IMR-90 (cell line): ENCODE measurements around the gene STRADA. TPM values are rescaled to one million over a fixed set of nuclear protein-coding genes. Genes with fewer than 3 reads are reported as not detected.

Source experiments
- ATAC-seq: fragments of 200-7000 bp; cut with Tn5 transposase; 2 replicates; pipeline ENCODE4 v1.9.1; 2020; ENCODE audit warnings: low read depth, mild to moderate bottlenecking, moderate library complexity
- BruUV-seq: library from RNA; stranded (reverse); fragments of 400-500 nt; replicated peaks from 2 replicates; lab custom pipeline; 2021; lab: Mats Ljungman, UMichigan
- CTCF ChIA-PET: fragments of 300-600 bp; formaldehyde crosslinking; extraction: SDS; loops from one replicate; lab custom pipeline; 2021; ENCODE audit warnings: antibody characterized with exemption; lab: Yijun Ruan, JAX
- POLR2A ChIA-PET: fragments of 300-600 bp; sonication (Branson Sonifier 250); formaldehyde crosslinking; loops from one replicate; lab custom pipeline; 2022; ENCODE audit warnings: antibody characterized with exemption; ENCODE audit not compliant: unreplicated experiment; lab: Charles Lee
- DNase-seq: peaks from one replicate; pipeline ENCODE4 v3.0.0; 2013
- H2AFZ ChIP-seq: replicated peaks from 2 replicates; pipeline ENCODE3; 2013; ENCODE audit warnings: low read length, mild to moderate bottlenecking; ENCODE audit not compliant: poor library complexity
- H2AK5ac ChIP-seq: 2 replicates; pipeline ENCODE4 v1.6.1; 2013; ENCODE audit warnings: low read depth, low read length, inconsistent platforms
- H2AK9ac ChIP-seq: replicated peaks from 2 replicates; pipeline ENCODE3; 2013; ENCODE audit warnings: mild to moderate bottlenecking, low read depth, low read length, moderate library complexity; ENCODE audit not compliant: poor library complexity
- H2BK120ac ChIP-seq: 2 replicates; pipeline ENCODE4 v1.6.1; 2013; ENCODE audit warnings: low read depth, low read length, inconsistent platforms
- H2BK15ac ChIP-seq: 3 replicates; pipeline ENCODE4 v1.6.1; 2013; ENCODE audit warnings: low read depth, low read length, inconsistent platforms
- H2BK20ac ChIP-seq: 2 replicates; pipeline ENCODE4 v1.6.1; 2013; ENCODE audit warnings: low read depth, mild to moderate bottlenecking, inconsistent platforms, low read length, moderate library complexity
- H2BK5ac ChIP-seq: 2 replicates; pipeline ENCODE4 v1.6.1; 2013; ENCODE audit warnings: mild to moderate bottlenecking, low read depth, low read length, inconsistent platforms; ENCODE audit not compliant: poor library complexity, severe bottlenecking
- H3K14ac ChIP-seq: replicated peaks from 2 replicates; pipeline ENCODE4 v1.6.1; 2013; ENCODE audit warnings: low read depth, low read length, inconsistent platforms
- H3K18ac ChIP-seq: 2 replicates; pipeline ENCODE4 v1.6.1; 2013; ENCODE audit warnings: low read depth, low read length, control low read depth
- H3K23ac ChIP-seq: 2 replicates; pipeline ENCODE4 v1.6.1; 2013; ENCODE audit warnings: low read depth, low read length, inconsistent platforms
- H3K27ac ChIP-seq: 2 replicates; pipeline ENCODE4 v1.5.1; 2013; ENCODE audit warnings: mild to moderate bottlenecking, control low read depth, low read length; ENCODE audit not compliant: insufficient read depth
- H3K27me3 ChIP-seq: 2 replicates; pipeline ENCODE4 v1.6.1; 2013; ENCODE audit warnings: low read length; ENCODE audit not compliant: control insufficient read depth, insufficient read depth
- H3K36me3 ChIP-seq: 2 replicates; pipeline ENCODE4 v1.6.1; 2013; ENCODE audit warnings: low read length, mixed read lengths; ENCODE audit not compliant: control insufficient read depth, insufficient read depth
- H3K4ac ChIP-seq: 2 replicates; pipeline ENCODE4 v1.6.1; 2013; ENCODE audit warnings: low read depth, low read length, inconsistent platforms
- H3K4me1 ChIP-seq: 2 replicates; pipeline ENCODE4 v1.6.1; 2013; ENCODE audit warnings: low read length, mixed read lengths; ENCODE audit not compliant: control insufficient read depth, insufficient read depth
- H3K4me2 ChIP-seq: 2 replicates; pipeline ENCODE4 v1.6.1; 2013; ENCODE audit warnings: low read depth, mild to moderate bottlenecking, control low read depth, low read length, moderate library complexity
- H3K4me3 ChIP-seq: 2 replicates; pipeline ENCODE4 v1.5.1; 2013; ENCODE audit warnings: low read depth, mild to moderate bottlenecking, control low read depth, low read length, moderate library complexity; ENCODE audit not compliant: insufficient read depth
- H3K56ac ChIP-seq: 2 replicates; pipeline ENCODE4 v1.6.1; 2013; ENCODE audit warnings: low read length, inconsistent platforms; ENCODE audit not compliant: insufficient read depth; ENCODE audit errors: extremely low read depth
- H3K79me1 ChIP-seq, 2 experiments: 2 replicates each; pipeline ENCODE4 v1.6.1; 2013; ENCODE audit warnings: low read length in 2 of 2, inconsistent platforms in 1 of 2, low read depth in 1 of 2
- H3K9ac ChIP-seq: 2 replicates; pipeline ENCODE4 v1.6.1; 2013; ENCODE audit warnings: low read depth, low read length, control low read depth
- H3K9me1 ChIP-seq: 2 replicates; pipeline ENCODE4 v1.6.1; 2013; ENCODE audit warnings: low read length, inconsistent platforms; ENCODE audit not compliant: insufficient read depth
- H3K9me3 ChIP-seq: 2 replicates; pipeline ENCODE4 v1.6.1; 2013; ENCODE audit warnings: low read length; ENCODE audit not compliant: control insufficient read depth, insufficient read depth
- H4K20me1 ChIP-seq: 2 replicates; pipeline ENCODE4 v1.6.1; 2013; ENCODE audit warnings: low read length, inconsistent platforms; ENCODE audit not compliant: insufficient read depth
- H4K5ac ChIP-seq: 2 replicates; pipeline ENCODE4 v1.6.1; 2013; ENCODE audit warnings: mild to moderate bottlenecking, low read depth, low read length, control low read depth
- H4K8ac ChIP-seq, 2 experiments: 2 replicates each; pipeline ENCODE4 v1.6.1; 2013; ENCODE audit warnings: low read depth in 2 of 2, low read length in 2 of 2, control low read depth in 1 of 2, inconsistent platforms in 1 of 2
- H4K91ac ChIP-seq: 2 replicates; pipeline ENCODE4 v1.6.1; 2013; ENCODE audit warnings: low read depth, low read length, inconsistent platforms; ENCODE audit not compliant: insufficient read depth
- BHLHE40 ChIP-seq: fragments of 150-350 bp; IDR thresholded peaks from 2 replicates; pipeline ENCODE4 v1.6.1; 2016; ENCODE audit warnings: mild to moderate bottlenecking, low read depth, low read length
- CEBPB ChIP-seq: IDR thresholded peaks from 2 replicates; pipeline ENCODE4 v1.6.1; 2012; ENCODE audit warnings: low read depth, low read length, improper control_type of control experiment
- CHD1 ChIP-seq: IDR thresholded peaks from 2 replicates; pipeline ENCODE4 v1.6.1; 2012; ENCODE audit warnings: low read depth, low read length, improper control_type of control experiment
- CTCF ChIP-seq: conservative IDR thresholded peaks from 2 replicates; pipeline ENCODE4 v1.5.1; 2012; ENCODE audit warnings: mild to moderate bottlenecking, low read depth, low read length, improper control_type of control experiment
- ELK1 ChIP-seq: fragments of 150-350 bp; IDR thresholded peaks from 2 replicates; pipeline ENCODE4 v1.6.1; 2016; ENCODE audit warnings: low read depth, mild to moderate bottlenecking, low read length, moderate library complexity, borderline replicate concordance
- FOS ChIP-seq: fragments of 150-350 bp; IDR thresholded peaks from 2 replicates; pipeline ENCODE4 v1.6.1; 2016; ENCODE audit warnings: low read depth, low read length
- MAFK ChIP-seq: IDR thresholded peaks from 2 replicates; pipeline ENCODE4 v1.6.1; 2012; ENCODE audit warnings: low read depth, low read length, improper control_type of control experiment
- MAZ ChIP-seq: IDR thresholded peaks from 2 replicates; pipeline ENCODE4 v1.6.1; 2012; ENCODE audit warnings: low read depth, mild to moderate bottlenecking, low read length, improper control_type of control experiment, moderate library complexity, borderline replicate concordance
- MXI1 ChIP-seq: IDR thresholded peaks from 2 replicates; pipeline ENCODE4 v1.6.1; 2012; ENCODE audit warnings: low read depth, mild to moderate bottlenecking, low read length, moderate library complexity, borderline replicate concordance
- NFE2L2 ChIP-seq: fragments of 150-350 bp; IDR thresholded peaks from 2 replicates; pipeline ENCODE4 v1.6.1; 2016; ENCODE audit warnings: low read depth, mild to moderate bottlenecking, low read length
- POLR2A ChIP-seq: IDR thresholded peaks from 2 replicates; pipeline ENCODE4 v1.6.1; 2012; ENCODE audit warnings: mild to moderate bottlenecking, low read depth, low read length
- RAD21 ChIP-seq: IDR thresholded peaks from 2 replicates; pipeline ENCODE4 v1.6.1; 2012; ENCODE audit warnings: low read length, improper control_type of control experiment
- RCOR1 ChIP-seq: IDR thresholded peaks from 2 replicates; pipeline ENCODE4 v1.6.1; 2012; ENCODE audit warnings: mild to moderate bottlenecking, low read length, improper control_type of control experiment; ENCODE audit not compliant: insufficient replicate concordance
- RFX5 ChIP-seq: IDR thresholded peaks from 2 replicates; pipeline ENCODE4 v1.8.0; 2012; ENCODE audit warnings: low read depth, mild to moderate bottlenecking, low read length, moderate library complexity
- SMC3 ChIP-seq: fragments of 150-350 bp; IDR thresholded peaks from 2 replicates; pipeline ENCODE4 v1.6.1; 2016; ENCODE audit warnings: low read depth, mild to moderate bottlenecking, antibody characterized with exemption, low read length, moderate library complexity
- USF2 ChIP-seq: fragments of 150-350 bp; IDR thresholded peaks from 2 replicates; pipeline ENCODE4 v1.6.1; 2017; ENCODE audit warnings: mild to moderate bottlenecking, antibody characterized with exemption, low read length, low read depth
- WGBS, 2 experiments: methylation state at CpG; one replicate each; pipeline versions ENCODE4 v1.1.5 to v1.1.7; 2013; ENCODE audit warnings: missing lambda C conversion rate in 2 of 2; ENCODE audit not compliant: insufficient read length in 1 of 2; ENCODE audit errors: extremely low coverage in 2 of 2; 5-methylcytosine and 5-hydroxymethylcytosine counted together
- dilution Hi-C: fragments of 300-500 bp; cut with HindIII; formaldehyde crosslinking; loops from one replicate; pipeline ENCODE4 v1.14.3; 2018; ENCODE audit warnings: low sequenced_read_pairs; ENCODE audit not compliant: unreplicated experiment
- in situ Hi-C: fragments of 300-500 bp; cut with MboI; formaldehyde crosslinking; loops from 3 replicates; pipeline ENCODE4 v1.14.3; 2019; ENCODE audit warnings: low sequenced_read_pairs, inconsistent platforms, mixed read lengths
- intact Hi-C: fragments of 100-400 bp; cut with micrococcal nuclease; formaldehyde crosslinking; loops from 2 replicates; pipeline ENCODE4 v1.10.0; 2022
- polyA plus RNA-seq, 3 experiments: library from polyadenylated mRNA; depleted of rRNA; stranded (reverse); fragments of >200 nt; gene quantifications; 2 replicates each; pipeline ENCODE4 v1.2.3, GENCODE V29; 2012; ENCODE audit warnings: low replicate concordance in 1 of 3
- total RNA-seq: library from RNA; depleted of rRNA; stranded (reverse); fragments of >200 nt; gene quantifications from 2 replicates; pipeline ENCODE4 v1.2.3, GENCODE V29; 2012

STRADA gene
- total and polyA plus RNA-seq, 2 of the 4 experiments (the other 2 are of a cell fraction), result 19.9 to 30.9 TPM

GRCh38 chr17:63751806-63752205 is 10.2 kb upstream of the STRADA start:
- no peak for DNase-seq
- Histone ChIP-seq H3K18ac (no peak overlapping the region), H3K27me3 (no peaks in the 10 kb centered on the region), H2BK20ac (no peak overlapping the region), H2BK15ac (no peak overlapping the region), H4K91ac (no peak overlapping the region), H2BK5ac (no peak overlapping the region), H2AK9ac (no peak overlapping the region), H2BK120ac (no peak overlapping the region), H4K5ac (no peak overlapping the region), H3K9me3 (no peaks in the 10 kb centered on the region), H3K79me1 (peaks cover 3 to 7% of the 10 kb centered on the region in 2 experiments; a peak in 3 of 4 replicates), H2AK5ac (no peak overlapping the region), H4K8ac (no peak overlapping the region), H3K4me3 (no peak overlapping the region), H4K20me1 (no peaks in the 10 kb centered on the region), H3K14ac (no peak overlapping the region), H3K4me2 (no peak overlapping the region), H3K4ac (no peak overlapping the region), H3K56ac (no peak overlapping the region), H3K36me3 (peaks cover 44% of the 10 kb centered on the region), H2AFZ (no peak overlapping the region), H3K23ac (no peak overlapping the region), H3K9ac (no peak overlapping the region), H3K9me1 (no peaks in the 10 kb centered on the region), H3K27ac (no peak overlapping the region), H3K4me1 (no peaks in the 10 kb centered on the region)
- TF ChIP-seq MAZ (no peak), NFE2L2 (no peak), CEBPB (no peak), RFX5 (no peak), ELK1 (no peak), USF2 (no peak), CTCF (no peak), POLR2A (no peak), FOS (no peak), CHD1 (no peak), RAD21 (no peak), RCOR1 (no peak), MXI1 (no peak), SMC3 (no peak), BHLHE40 (no peak), MAFK (no peak)
- 91% methylated on average over 7 of the region's 8 CpGs; no CpG with 5 or more reads in 1 of the 2 experiments for WGBS, 2 experiments
- ChIA-PET CTCF (interaction anchor here (1.2 kb wide), 1 partner anchor 82 kb away, joined by 3 read pairs; no protein-coding TSS in a partner anchor), POLR2A (no interaction called here)
- no peak for ATAC-seq
- no TSS peak for BruUV-seq
- intact Hi-C loops (no loop called here), in situ Hi-C loops (no loop called here), dilution Hi-C loops (no loop called here)
